ENCODE measurements around the gene ZNF423. TPM values are rescaled to one million over a fixed set of nuclear protein-coding genes. Genes with fewer than 3 reads are reported as not detected.

The ZNF423 gene
- total RNA-seq, 1 experiment from 2014 or later, result 0.20 TPM

- Mint-ChIP-seq H3K4me3 (ENCODE audit: unreplicated experiment) (no peak overlapping the region), H3K4me1 (ENCODE audit: low read depth, unreplicated experiment) (no peaks in the 10 kb centered on the region), H3K27ac (ENCODE audit: unreplicated experiment) (no peak overlapping the region), H3K9me3 (ENCODE audit: unreplicated experiment) (no peaks in the 10 kb centered on the region), H3K27me3 (ENCODE audit: insufficient read depth, unreplicated experiment) (peaks cover 23% of the 10 kb centered on the region), H3K36me3 (ENCODE audit: insufficient read depth, unreplicated experiment) (no peaks in the 10 kb centered on the region)
- CTCF ChIA-PET, result no interaction called here
- Histone ChIP-seq H3K4me1 (no peaks in the 10 kb centered on the region), H3K9me3 (peaks cover 5% of the 10 kb centered on the region; the same call in 1 of the 2 replicates), H3K4me3 (ENCODE audit: low read depth, low read length) (no peak overlapping the region), H3K27me3 (replicated peaks; ENCODE audit: control insufficient read depth, insufficient read depth, low read length) (no peaks in the 10 kb centered on the region; the same call in 1 of the 2 replicates), H3K36me3 (ENCODE audit: control insufficient read depth, insufficient read depth, low read length) (no peaks in the 10 kb centered on the region)
- BruUV-seq (replicated peaks), result no TSS peak
- TF ChIP-seq CTCF (IDR thresholded peaks at IDR 0.05; ENCODE audit: insufficient read depth in 1 of 2, low read depth in 1 of 2, low read length in 1 of 2, severe bottlenecking in 1 of 2, unreplicated experiment in 1 of 2), result no peak
- DNase-seq, result peak in 1 of 2 experiments; percentile 23
- intact Hi-C loops (cut with micrococcal nuclease; ENCODE audit: unreplicated experiment), result no loop called here
- POLR2A ChIA-PET, result no interaction called here
These were observed 403.3 kb downstream of the ZNF423 start for GRCh38 chr16:49452578-49452977.

DNA sequence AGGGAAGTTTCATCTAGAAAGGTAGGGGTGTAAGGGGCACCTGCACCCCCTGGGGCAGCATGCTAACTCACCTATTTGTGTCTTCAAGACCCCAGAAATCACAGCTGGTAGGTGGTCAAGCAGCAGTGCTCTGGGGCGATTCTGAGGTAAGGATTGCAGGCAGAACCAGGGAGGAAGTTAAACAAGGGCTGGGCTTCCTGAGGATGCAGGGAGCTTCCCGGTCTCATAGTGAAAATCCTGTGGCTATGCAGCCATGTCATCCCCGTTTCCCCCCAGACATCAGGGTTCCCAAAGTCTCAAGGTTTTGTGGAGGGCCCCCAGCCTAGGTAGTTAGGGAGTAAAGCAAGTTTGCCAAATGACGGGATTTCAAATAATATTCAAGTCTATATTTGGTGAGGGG, 403.8 kb downstream of the ZNF423 start:
- Mint-ChIP-seq H3K36me3 (ENCODE audit: insufficient read depth, unreplicated experiment) (no peaks in the 10 kb centered on the region), H3K9me3 (ENCODE audit: unreplicated experiment) (no peaks in the 10 kb centered on the region), H3K4me1 (ENCODE audit: low read depth, unreplicated experiment) (no peaks in the 10 kb centered on the region), H3K27me3 (ENCODE audit: insufficient read depth, unreplicated experiment) (peaks cover 26% of the 10 kb centered on the region), H3K27ac (ENCODE audit: unreplicated experiment) (no peak overlapping the region), H3K4me3 (ENCODE audit: unreplicated experiment) (no peak overlapping the region)
- no TSS peak for BruUV-seq (replicated peaks)
- CTCF ChIA-PET, result no interaction called here
- TF ChIP-seq CTCF (IDR thresholded peaks at IDR 0.05; ENCODE audit: insufficient read depth in 1 of 2, low read depth in 1 of 2, low read length in 1 of 2, severe bottlenecking in 1 of 2, unreplicated experiment in 1 of 2), result no peak
- POLR2A ChIA-PET, result no interaction called here
- intact Hi-C loops (cut with micrococcal nuclease; ENCODE audit: unreplicated experiment), result no loop called here
- H3K4me3 ChIP-seq (ENCODE audit: low read depth, low read length), result no peak overlapping the region
- no peaks in the 10 kb centered on the region; the same call in 1 of the 2 replicates for H3K27me3 ChIP-seq (replicated peaks; ENCODE audit: control insufficient read depth, insufficient read depth, low read length)
- DNase-seq, result no peak
- H3K36me3 ChIP-seq (ENCODE audit: control insufficient read depth, insufficient read depth, low read length), result no peaks in the 10 kb centered on the region
- no peaks in the 10 kb centered on the region for H3K4me1 ChIP-seq
- peaks cover 5% of the 10 kb centered on the region; the same call in 1 of the 2 replicates for H3K9me3 ChIP-seq

- no peaks in the 10 kb centered on the region; the same call in 1 of the 2 replicates for H3K27me3 ChIP-seq (replicated peaks; ENCODE audit: control insufficient read depth, insufficient read depth, low read length)
- H3K27ac Mint-ChIP-seq (ENCODE audit: unreplicated experiment), result no peak overlapping the region
- intact Hi-C loops (cut with micrococcal nuclease; ENCODE audit: unreplicated experiment), result no loop called here
- no peak overlapping the region for H3K4me3 Mint-ChIP-seq (ENCODE audit: unreplicated experiment)
- H3K36me3 ChIP-seq (ENCODE audit: control insufficient read depth, insufficient read depth, low read length), result no peaks in the 10 kb centered on the region
- H3K4me3 ChIP-seq (ENCODE audit: low read depth, low read length), result no peak overlapping the region
- no peaks in the 10 kb centered on the region for H3K36me3 Mint-ChIP-seq (ENCODE audit: insufficient read depth, unreplicated experiment)
- TF ChIP-seq CTCF (IDR thresholded peaks at IDR 0.05; ENCODE audit: insufficient read depth in 1 of 2, low read depth in 1 of 2, low read length in 1 of 2, severe bottlenecking in 1 of 2, unreplicated experiment in 1 of 2), result no peak
- POLR2A ChIA-PET, result no interaction called here
- BruUV-seq (replicated peaks), result no TSS peak
- H3K4me1 Mint-ChIP-seq (ENCODE audit: low read depth, unreplicated experiment), result no peaks in the 10 kb centered on the region
- no peaks in the 10 kb centered on the region for H3K9me3 ChIP-seq
- CTCF ChIA-PET, result no interaction called here
- H3K9me3 Mint-ChIP-seq (ENCODE audit: unreplicated experiment), result no peaks in the 10 kb centered on the region
- H3K27me3 Mint-ChIP-seq (ENCODE audit: insufficient read depth, unreplicated experiment), result peaks cover 34% of the 10 kb centered on the region
- DNase-seq, result no peak
- no peaks in the 10 kb centered on the region for H3K4me1 ChIP-seq
These were observed 409.1 kb downstream of the ZNF423 start for GRCh38 chr16:49446805-49447204.
